ENCODE results near the gene GNPTG.
"Not testable (repeated sequence)": the region's sequence is repeated elsewhere in the genome, so short reads cannot be mapped to it uniquely, and the experiment has no call there.

Gene GNPTG

GRCh38 chr16:1324286-1324826 is 27.4 kb upstream of the GNPTG start:
- peaks cover 43% of the 10 kb centered on the region for H3K36me3 ChIP-seq (ENCODE audit: insufficient read depth, low read length)
- no peak overlapping the region for H3K4me3 ChIP-seq
- no peak overlapping the region for H3K9ac ChIP-seq (ENCODE audit: insufficient read length)

GRCh38 chr16:1325261-1325660 is 26.5 kb upstream of the GNPTG start:
- Histone ChIP-seq H3K9ac (ENCODE audit: insufficient read length) (no peak overlapping the region), H3K27ac (no peak overlapping the region; the same call in 1 of the 2 replicates), H3K36me3 (ENCODE audit: insufficient read depth, low read length) (peaks cover 34% of the 10 kb centered on the region), H3K9me3 (ENCODE audit: low read depth, low read length) (no peaks in the 10 kb centered on the region), H3K4me3 (no peak overlapping the region)
- no peak for TF ChIP-seq EZH2 (IDR thresholded peaks at IDR 0.05)
- TF ChIP-seq POLR2AphosphoS5 (IDR thresholded peaks at IDR 0.05; ENCODE audit: borderline replicate concordance, low read depth, low read length) = no peak
- TF ChIP-seq FOXP2 (optimal IDR thresholded peaks at IDR 0.05; ENCODE audit: control extremely low read depth, extremely low read length, insufficient read depth) = no peak
- DNase-seq (ENCODE audit: low read depth, low spot score) = no peak

More at GRCh38 chr16:1324286-1324826, 27.4 kb upstream of the GNPTG start:
- no peak for DNase-seq (ENCODE audit: low read depth, low spot score)
- Histone ChIP-seq H3K9me3 (ENCODE audit: low read depth, low read length) (no peaks in the 10 kb centered on the region), H3K27ac (no peak overlapping the region)
- no peak for TF ChIP-seq EZH2 (IDR thresholded peaks at IDR 0.05)
- TF ChIP-seq FOXP2 (optimal IDR thresholded peaks at IDR 0.05; ENCODE audit: control extremely low read depth, extremely low read length, insufficient read depth) = no peak
- 0 out of 2 replicates have a peak, but pooled peaks have one; percentile 9 for TF ChIP-seq POLR2AphosphoS5 (IDR thresholded peaks at IDR 0.05; ENCODE audit: borderline replicate concordance, low read depth, low read length)

- no peaks in the 10 kb centered on the region for H3K9me3 ChIP-seq (ENCODE audit: low read depth, low read length)
- TF ChIP-seq POLR2AphosphoS5 (IDR thresholded peaks at IDR 0.05; ENCODE audit: borderline replicate concordance, low read depth, low read length) = no peak; the same call in 1 of the 2 replicates
- no peak for TF ChIP-seq EZH2 (IDR thresholded peaks at IDR 0.05)
- no peak for TF ChIP-seq FOXP2 (optimal IDR thresholded peaks at IDR 0.05; ENCODE audit: control extremely low read depth, extremely low read length, insufficient read depth)
- H3K27ac ChIP-seq = no peak overlapping the region
- no peak for DNase-seq (ENCODE audit: low read depth, low spot score)
- H3K9ac ChIP-seq (ENCODE audit: insufficient read length) = no peak overlapping the region
- H3K36me3 ChIP-seq (ENCODE audit: insufficient read depth, low read length) = peaks cover 28% of the 10 kb centered on the region; the same call in 1 of the 2 replicates
- H3K4me3 ChIP-seq = no peak overlapping the region
Observed at GRCh38 chr16:1325673-1326371, 25.9 kb upstream of the GNPTG start.

GRCh38 chr16:1326391-1326790 is 25.3 kb upstream of the GNPTG start:
- TF ChIP-seq FOXP2 (optimal IDR thresholded peaks at IDR 0.05; ENCODE audit: control extremely low read depth, extremely low read length, insufficient read depth) = no peak
- TF ChIP-seq POLR2AphosphoS5 (IDR thresholded peaks at IDR 0.05; ENCODE audit: borderline replicate concordance, low read depth, low read length) = no peak
- TF ChIP-seq EZH2 (IDR thresholded peaks at IDR 0.05) = no peak
- H3K9ac ChIP-seq (ENCODE audit: insufficient read length) = no peak overlapping the region
- H3K36me3 ChIP-seq (ENCODE audit: insufficient read depth, low read length) = peaks cover 23% of the 10 kb centered on the region; the same call in 1 of the 2 replicates
- H3K27ac ChIP-seq = peak overlapping the region; percentile 13; the same call in 1 of the 2 replicates
- H3K4me3 ChIP-seq = no peak overlapping the region
- H3K9me3 ChIP-seq (ENCODE audit: low read depth, low read length) = no peaks in the 10 kb centered on the region
- DNase-seq (ENCODE audit: low read depth, low spot score) = no peak

- Histone ChIP-seq H3K9me3 (ENCODE audit: low read depth, low read length) (no peaks in the 10 kb centered on the region), H3K27ac (no peak overlapping the region), H3K4me3 (no peak overlapping the region), H3K9ac (ENCODE audit: insufficient read length) (no peak overlapping the region), H3K36me3 (ENCODE audit: insufficient read depth, low read length) (peaks cover 18% of the 10 kb centered on the region; the same call in 1 of the 2 replicates)
- DNase-seq (ENCODE audit: low read depth, low spot score) = no peak
- TF ChIP-seq POLR2AphosphoS5 (IDR thresholded peaks at IDR 0.05; ENCODE audit: borderline replicate concordance, low read depth, low read length) (no peak), FOXP2 (optimal IDR thresholded peaks at IDR 0.05; ENCODE audit: control extremely low read depth, extremely low read length, insufficient read depth) (no peak), EZH2 (IDR thresholded peaks at IDR 0.05) (no peak)
Observed at GRCh38 chr16:1326946-1327618, 24.6 kb upstream of the GNPTG start.

GRCh38 chr16:1327619-1327947 is 24.1 kb upstream of the GNPTG start:
- Histone ChIP-seq H3K27ac (no peak overlapping the region), H3K36me3 (ENCODE audit: insufficient read depth, low read length) (peaks cover 18% of the 10 kb centered on the region; the same call in 1 of the 2 replicates), H3K4me3 (no peak overlapping the region), H3K9ac (ENCODE audit: insufficient read length) (no peak overlapping the region), H3K9me3 (ENCODE audit: low read depth, low read length) (no peaks in the 10 kb centered on the region)
- no peak for TF ChIP-seq EZH2 (IDR thresholded peaks at IDR 0.05)
- TF ChIP-seq FOXP2 (optimal IDR thresholded peaks at IDR 0.05; ENCODE audit: control extremely low read depth, extremely low read length, insufficient read depth) = no peak
- no peak for TF ChIP-seq POLR2AphosphoS5 (IDR thresholded peaks at IDR 0.05; ENCODE audit: borderline replicate concordance, low read depth, low read length)
- no peak for DNase-seq (ENCODE audit: low read depth, low spot score)

- not testable (repeated sequence) for H3K9ac ChIP-seq (ENCODE audit: insufficient read length); DNase-seq (ENCODE audit: low read depth, low spot score); H3K9me3 ChIP-seq (ENCODE audit: low read depth, low read length); H3K27ac ChIP-seq; H3K4me3 ChIP-seq
- peaks cover 18% of the 10 kb centered on the region; the same call in 1 of the 2 replicates for H3K36me3 ChIP-seq (ENCODE audit: insufficient read depth, low read length)
Observed at GRCh38 chr16:1328136-1328535, 23.6 kb upstream of the GNPTG start.

GRCh38 chr16:1328961-1329360 is 22.8 kb upstream of the GNPTG start:
- not testable (repeated sequence) for H3K36me3 ChIP-seq (ENCODE audit: insufficient read depth, low read length); H3K9me3 ChIP-seq (ENCODE audit: low read depth, low read length); H3K9ac ChIP-seq (ENCODE audit: insufficient read length); DNase-seq (ENCODE audit: low read depth, low spot score); H3K27ac ChIP-seq; H3K4me3 ChIP-seq
